Epithelial cell of proximal tubule (primary cell): ENCODE measurements around the gene SPINK5. TPM values are rescaled to one million over a fixed set of nuclear protein-coding genes. Genes with fewer than 3 reads are reported as not detected.

Source experiments
- DNase-seq: peaks from one replicate; pipeline ENCODE4 v3.0.0-alpha.2; 2011; ENCODE audit warnings: low read depth
- H3K4me3 ChIP-seq: 2 replicates; pipeline ENCODE4 v1.5.1; 2011; ENCODE audit warnings: low read depth, mild to moderate bottlenecking, low read length
- total RNA-seq: library from RNA; depleted of rRNA; stranded (reverse); fragments of >200 nt; gene quantifications from 2 replicates; pipeline ENCODE4 v1.2.3, GENCODE V29; 2015
- TF ChIP-seq, protein P1 (sequence below): conservative IDR thresholded peaks from 2 replicates; pipeline ENCODE4 v1.5.1; 2012; ENCODE audit warnings: low read depth, mild to moderate bottlenecking, low read length

SPINK5 gene
- total RNA-seq, 1 donor from 2014 or later: not detected

DNA sequence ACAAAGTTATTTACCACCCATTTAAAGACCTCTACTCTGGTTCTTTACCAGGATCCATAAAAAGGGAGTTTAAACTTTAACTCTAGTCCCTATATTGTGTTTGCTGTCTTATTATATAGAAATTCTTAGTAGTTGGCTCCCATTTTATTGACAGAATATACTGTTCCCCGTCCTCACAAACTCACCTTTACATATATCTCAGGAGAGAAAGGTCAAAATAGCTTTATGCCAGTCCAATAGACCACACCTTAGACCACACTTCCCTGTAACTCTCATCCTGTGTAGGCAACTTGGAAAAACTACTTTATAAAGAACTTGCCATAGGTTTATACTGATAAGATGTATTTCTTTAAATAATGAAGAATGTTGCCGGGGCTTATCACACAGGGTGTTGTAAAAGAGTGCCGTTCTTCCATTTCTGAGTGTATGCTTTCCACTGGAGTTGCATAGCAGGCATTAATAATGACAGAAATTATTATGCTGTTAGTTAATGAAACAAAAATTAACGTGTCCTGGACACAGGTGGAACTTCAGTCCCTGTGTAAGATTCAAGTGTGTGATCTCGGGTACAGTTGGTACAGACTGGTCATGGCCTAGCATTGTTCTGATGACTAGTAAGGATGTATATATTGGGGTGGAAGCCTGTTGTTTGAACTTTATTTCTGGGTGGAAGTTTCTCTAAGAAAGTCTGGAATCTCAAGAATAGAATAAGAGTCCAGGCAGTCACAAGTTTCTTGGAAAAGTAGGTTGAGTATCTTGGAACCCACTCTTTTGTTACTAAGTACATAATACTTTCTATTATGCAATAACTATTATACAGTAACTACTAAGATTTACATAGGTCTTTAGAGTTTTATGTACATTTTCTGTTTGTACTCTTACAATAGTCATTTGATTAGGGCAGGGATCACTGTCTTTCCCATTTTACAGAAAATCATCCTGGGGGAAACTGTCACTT lies 71.6 kb downstream of the SPINK5 start:
- TF ChIP-seq, protein P1, sequence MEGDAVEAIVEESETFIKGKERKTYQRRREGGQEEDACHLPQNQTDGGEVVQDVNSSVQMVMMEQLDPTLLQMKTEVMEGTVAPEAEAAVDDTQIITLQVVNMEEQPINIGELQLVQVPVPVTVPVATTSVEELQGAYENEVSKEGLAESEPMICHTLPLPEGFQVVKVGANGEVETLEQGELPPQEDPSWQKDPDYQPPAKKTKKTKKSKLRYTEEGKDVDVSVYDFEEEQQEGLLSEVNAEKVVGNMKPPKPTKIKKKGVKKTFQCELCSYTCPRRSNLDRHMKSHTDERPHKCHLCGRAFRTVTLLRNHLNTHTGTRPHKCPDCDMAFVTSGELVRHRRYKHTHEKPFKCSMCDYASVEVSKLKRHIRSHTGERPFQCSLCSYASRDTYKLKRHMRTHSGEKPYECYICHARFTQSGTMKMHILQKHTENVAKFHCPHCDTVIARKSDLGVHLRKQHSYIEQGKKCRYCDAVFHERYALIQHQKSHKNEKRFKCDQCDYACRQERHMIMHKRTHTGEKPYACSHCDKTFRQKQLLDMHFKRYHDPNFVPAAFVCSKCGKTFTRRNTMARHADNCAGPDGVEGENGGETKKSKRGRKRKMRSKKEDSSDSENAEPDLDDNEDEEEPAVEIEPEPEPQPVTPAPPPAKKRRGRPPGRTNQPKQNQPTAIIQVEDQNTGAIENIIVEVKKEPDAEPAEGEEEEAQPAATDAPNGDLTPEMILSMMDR: no peak
- DNase-seq: no peak
- no peak overlapping the region for H3K4me3 ChIP-seq

DNA sequence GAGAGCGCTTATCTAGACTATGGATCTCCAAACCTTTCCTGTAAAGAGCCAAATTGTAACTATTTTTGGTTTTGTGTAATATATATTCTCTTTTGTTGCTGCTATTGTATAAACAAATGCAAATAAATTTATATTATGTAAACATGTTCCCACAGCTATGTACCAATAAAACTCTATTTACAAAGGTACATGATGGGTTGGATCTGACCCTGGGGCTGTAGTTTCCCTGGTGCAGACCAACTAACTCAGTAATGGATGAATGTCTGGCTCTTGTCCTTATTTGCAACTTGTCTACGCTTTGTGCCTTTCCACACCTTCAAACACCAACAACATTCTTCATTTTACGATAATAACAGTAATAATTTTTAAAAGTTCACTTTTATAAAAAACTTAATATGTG lies 77.1 kb downstream of the SPINK5 start:
- no peak overlapping the region for H3K4me3 ChIP-seq
- no peak for DNase-seq
- TF ChIP-seq, protein P1: no peak

DNA sequence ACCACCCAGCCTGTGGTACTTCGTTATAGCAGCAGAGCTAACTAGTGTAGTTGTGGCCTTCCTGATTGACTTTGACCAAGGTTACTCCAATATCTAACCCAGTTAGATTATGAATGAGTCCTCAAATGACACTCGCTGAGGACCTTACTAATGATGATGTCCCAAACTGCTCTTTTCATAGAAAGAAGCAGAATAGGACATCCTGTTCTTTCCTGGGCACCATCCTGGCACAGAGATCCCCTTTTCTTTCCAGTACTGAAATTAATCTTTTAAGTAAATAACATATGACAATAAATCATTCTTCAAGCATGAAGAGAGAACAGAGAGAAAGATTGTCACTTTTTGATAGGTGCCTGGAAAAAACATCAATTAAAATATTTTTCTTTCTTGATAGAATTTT lies 77.9 kb downstream of the SPINK5 start:
- DNase-seq: no peak
- TF ChIP-seq, protein P1: no peak
- no peak overlapping the region for H3K4me3 ChIP-seq

DNA sequence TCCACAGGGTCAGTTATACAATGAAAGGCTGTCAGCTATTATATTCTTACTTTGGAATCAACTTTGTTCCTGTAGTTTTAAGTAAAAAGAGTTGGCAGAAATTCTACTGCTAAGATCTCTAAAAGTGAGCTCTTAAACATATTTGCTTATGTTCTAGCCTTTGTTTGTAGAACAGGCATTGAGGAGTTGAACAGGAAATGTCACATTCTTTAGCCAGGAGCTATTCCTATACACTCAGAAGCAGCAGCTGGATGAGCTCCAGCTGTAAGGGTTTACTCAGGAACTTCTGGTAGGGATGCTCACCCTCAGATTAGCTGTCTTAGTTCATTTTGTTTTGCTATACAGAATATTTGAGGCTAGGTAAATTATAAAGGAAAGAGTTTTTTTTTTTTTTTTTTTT lies 82.1 kb downstream of the SPINK5 start:
- H3K4me3 ChIP-seq: no peak overlapping the region
- DNase-seq: no peak

DNA sequence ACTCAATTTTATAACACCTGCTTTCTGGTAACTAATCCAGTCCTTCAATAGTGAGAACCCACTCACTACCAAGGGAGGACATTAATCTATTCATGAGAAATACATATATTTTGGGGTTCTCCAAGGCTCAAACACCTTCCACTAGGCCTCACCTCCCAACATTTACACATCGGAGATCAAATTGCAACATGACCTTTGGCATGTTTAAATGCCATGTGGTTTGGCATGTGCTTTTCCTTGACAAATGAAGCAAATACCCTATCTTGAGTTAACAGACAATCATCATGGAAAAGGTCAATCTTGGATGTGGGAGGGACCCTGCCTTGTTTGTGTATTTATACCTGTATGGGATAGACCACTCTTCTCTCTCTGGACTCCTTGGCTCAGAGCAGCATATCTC lies 82.7 kb downstream of the SPINK5 start:
- no peak overlapping the region for H3K4me3 ChIP-seq
- DNase-seq: no peak

More for the DNA sequence above, 82.1 kb downstream of the SPINK5 start:
- TF ChIP-seq, protein P1: no peak

DNA sequence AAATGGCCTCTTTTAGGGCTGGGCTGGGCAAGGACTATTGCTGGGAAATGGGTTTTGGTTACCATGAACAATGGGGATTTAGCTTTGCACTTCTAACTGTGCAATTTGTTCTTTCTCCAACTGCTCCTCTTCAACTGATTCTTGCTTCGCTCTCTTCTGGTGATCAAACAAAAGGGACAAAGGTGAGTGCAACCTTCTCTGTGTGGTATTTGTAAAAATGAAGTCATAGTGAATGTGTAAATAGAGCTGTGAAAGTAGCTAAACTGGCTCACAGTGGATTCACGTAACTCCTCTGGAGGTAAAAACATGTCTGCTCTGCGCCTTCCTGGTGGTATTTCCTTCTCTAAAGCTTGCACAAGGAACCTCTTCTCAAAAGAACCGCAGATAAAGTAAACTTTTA lies 83.6 kb downstream of the SPINK5 start:
- DNase-seq: no peak
- H3K4me3 ChIP-seq: no peak overlapping the region
- TF ChIP-seq, protein P1: no peak

More for the DNA sequence above, 82.7 kb downstream of the SPINK5 start:
- TF ChIP-seq, protein P1: no peak
